GM12865 (cell line): ENCODE measurements around the gene RPL36.
"Not testable (repeated sequence)": the region's sequence is repeated elsewhere in the genome, so short reads cannot be mapped to it uniquely, and the experiment has no call there.

Experiments used
- DNase-seq: peaks from one replicate; pipeline ENCODE4 v3.0.0; 2010; ENCODE audit warnings: low read depth
- H3K4me3 ChIP-seq: 2 replicates; pipeline ENCODE4 v1.5.1; 2011; ENCODE audit warnings: mild to moderate bottlenecking, low read depth, low read length, control low read depth
- TF ChIP-seq, protein P1 (sequence below): IDR thresholded peaks from 2 replicates; pipeline ENCODE4 v1.5.1; 2011; ENCODE audit warnings: low read length, control low read depth, low read depth, inconsistent platforms; ENCODE audit not compliant: insufficient read depth; ENCODE audit errors: missing control alignments

Gene RPL36

DNA sequence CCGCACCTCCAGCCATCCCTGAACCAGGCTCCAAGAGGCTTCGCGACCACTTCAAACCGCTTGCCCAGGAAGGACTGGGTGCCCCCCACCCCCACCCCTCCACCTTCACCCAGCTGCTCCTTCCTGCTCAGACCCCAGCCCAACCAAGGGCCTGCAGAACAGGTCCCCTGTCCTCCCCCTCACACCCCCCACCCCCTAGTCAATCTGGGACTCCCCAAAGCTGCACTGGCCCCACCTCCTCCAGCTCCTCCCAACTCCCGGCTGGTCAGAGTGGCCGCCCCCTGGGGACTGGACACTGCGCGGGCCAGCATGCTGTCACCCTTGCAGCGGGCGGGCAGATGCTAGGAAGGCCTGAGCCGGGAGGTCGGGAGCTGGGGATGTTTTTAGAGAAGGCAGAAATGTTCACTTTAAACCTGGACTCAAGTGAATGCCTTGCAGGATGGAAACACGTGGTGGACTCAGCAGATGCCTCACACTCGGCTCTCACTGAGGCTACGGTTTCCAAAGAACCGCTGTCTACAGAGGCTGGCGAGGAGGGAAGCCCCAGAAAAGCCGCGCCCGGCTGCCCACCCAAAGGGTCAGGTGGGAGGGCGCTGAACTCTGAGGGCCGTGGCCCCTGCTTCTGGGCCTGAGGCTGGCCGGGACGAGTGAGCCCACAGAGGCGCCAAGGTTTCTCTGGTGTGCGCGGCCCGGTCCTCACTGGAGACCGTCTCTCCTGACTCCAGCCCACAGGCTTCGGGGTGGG, 8.0 kb downstream of the RPL36 start:
- H3K4me3 ChIP-seq, result no peak overlapping the region
- TF ChIP-seq, protein P1, sequence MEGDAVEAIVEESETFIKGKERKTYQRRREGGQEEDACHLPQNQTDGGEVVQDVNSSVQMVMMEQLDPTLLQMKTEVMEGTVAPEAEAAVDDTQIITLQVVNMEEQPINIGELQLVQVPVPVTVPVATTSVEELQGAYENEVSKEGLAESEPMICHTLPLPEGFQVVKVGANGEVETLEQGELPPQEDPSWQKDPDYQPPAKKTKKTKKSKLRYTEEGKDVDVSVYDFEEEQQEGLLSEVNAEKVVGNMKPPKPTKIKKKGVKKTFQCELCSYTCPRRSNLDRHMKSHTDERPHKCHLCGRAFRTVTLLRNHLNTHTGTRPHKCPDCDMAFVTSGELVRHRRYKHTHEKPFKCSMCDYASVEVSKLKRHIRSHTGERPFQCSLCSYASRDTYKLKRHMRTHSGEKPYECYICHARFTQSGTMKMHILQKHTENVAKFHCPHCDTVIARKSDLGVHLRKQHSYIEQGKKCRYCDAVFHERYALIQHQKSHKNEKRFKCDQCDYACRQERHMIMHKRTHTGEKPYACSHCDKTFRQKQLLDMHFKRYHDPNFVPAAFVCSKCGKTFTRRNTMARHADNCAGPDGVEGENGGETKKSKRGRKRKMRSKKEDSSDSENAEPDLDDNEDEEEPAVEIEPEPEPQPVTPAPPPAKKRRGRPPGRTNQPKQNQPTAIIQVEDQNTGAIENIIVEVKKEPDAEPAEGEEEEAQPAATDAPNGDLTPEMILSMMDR, result no peak
- peak; percentile 10 for DNase-seq

DNA sequence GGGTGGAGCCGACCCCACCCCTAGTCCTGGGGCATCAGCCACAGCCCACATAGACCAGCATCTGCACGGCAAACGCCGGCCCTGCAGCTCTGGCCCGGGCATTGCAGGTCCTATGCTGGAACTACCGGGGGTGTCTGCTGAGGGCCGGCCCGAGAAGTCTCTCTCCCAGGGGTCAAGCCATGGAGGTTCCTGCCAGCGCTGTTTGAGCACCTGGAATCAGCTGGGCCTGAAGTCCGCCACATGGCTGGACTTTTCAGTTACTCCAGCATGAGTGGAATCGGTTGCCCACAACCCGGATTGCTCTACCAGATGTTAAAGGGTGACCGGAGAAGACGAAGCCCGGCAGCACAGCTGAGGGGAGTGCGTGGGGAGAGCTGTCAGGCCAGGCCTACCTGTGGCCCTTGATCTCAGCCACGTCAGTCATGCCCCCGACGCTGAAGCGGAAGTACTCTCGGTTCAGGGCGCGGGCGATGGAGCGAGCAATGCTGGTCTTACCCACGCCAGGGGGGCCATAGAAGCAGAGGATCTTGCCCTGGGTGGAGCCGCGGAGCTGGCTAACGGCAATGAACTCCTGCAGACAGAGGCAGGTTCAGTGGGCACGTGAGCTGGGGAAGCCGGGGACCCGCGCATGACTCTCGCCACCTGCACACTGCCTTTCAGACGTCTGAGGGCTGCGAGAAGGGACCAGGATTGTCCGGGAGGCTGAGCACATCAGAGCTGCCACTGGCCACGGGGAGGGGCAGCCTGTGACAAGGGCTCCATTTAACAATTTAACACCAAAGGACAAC, 8.7 kb downstream of the RPL36 start:
- H3K4me3 ChIP-seq, result no peak overlapping the region
- TF ChIP-seq, protein P1, result no peak
- DNase-seq, result peak; percentile 12

DNA sequence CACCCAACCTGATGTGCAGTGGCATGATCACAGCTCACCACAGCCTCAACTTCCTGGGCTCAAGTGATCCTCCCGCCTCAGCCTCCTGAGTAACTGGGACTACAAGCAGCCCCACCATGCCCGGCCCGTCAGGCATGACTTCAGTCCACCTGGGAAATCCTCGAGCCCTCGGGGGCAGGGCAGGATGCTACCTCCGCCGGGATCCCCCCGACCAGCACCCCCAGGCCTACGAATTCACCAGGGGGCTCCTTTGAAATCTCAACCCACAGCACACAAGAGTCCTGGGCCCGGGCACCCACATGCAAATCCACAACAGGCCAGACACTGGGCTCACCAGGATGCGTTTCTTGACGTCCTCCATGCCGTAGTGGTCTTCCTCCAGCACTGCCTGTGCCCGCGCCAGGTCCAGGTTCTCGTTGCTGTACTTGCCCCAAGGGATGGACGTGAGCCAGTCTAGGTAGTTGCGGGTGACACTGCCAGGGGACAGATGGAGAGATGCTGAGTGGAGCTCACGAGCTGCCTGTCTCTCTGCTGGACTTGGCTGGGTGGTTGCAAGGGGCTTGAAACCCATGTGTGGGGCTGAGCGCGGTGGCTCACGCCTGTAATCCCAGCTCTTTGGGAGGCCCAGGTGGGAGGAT, 10.5 kb downstream of the RPL36 start:
- DNase-seq, result peak; percentile 6
- TF ChIP-seq, protein P1, result no peak
- H3K4me3 ChIP-seq, result no peak overlapping the region

DNA sequence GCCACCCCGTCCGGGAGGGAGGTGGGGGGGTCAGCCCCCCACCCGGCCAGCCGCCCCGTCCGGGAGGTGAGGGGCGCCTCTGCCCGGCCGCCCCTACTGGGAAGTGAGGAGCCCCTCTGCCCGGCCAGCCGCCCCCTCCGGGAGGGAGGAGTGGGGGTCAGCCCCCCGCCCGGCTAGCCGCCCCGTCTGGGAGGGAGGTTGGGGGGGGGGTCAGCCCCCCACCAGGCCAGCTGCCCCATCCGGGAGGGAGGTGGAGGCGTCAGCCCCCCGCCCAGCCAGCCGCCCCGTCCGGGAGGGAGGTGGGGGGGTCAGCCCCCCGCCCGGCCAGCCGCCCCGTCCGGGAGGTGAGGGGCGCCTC, 11.9 kb downstream of the RPL36 start:
- not testable (repeated sequence) for DNase-seq, H3K4me3 ChIP-seq

DNA sequence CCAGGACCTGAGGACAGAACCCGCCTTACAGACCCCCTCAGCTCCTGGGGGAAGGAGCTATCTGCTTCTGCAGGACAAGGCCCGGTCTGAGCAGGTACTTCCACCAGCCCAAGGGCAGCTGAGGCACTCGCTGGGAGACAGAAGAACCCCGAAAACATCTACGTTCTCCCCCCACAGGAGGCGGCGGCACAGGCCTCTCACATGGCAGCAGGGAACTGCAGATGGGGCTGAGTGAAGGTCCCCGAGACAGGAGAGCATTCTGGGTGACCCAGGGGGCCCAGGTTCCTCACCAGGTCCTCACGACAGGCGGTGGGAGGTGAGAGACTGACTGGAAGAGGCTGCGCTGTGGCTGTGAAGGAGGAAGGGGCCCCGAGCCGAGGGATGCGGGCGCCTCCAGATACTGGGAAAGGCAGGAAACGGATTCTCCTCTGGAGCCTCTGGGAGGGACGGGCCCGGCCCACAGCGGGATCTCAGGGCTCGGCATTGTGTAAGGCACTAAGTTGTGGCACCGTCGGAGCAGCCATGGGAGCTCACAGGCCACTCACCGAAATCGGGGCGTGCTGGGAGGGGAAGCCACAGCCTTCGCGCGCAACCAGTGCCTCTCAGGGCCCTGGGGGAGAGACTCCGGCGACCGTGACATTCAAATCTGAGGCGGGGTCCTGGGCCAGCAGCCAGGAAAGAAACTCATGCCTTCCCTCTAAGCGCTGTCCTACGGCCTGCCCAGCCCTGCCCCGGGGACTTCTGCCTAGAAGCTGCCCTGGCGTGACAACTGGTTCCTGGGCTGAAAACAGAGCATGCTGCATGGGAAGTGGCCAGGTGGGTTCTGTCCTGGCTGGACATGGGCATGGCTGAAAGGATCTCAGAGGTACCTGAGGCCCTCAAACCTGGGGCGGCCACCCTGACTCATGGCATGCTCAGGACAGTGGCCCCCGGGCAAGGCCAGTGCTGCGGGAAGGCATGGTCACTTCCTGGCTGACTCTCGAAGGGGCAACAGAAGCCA, 14.0 kb downstream of the RPL36 start:
- no peak for DNase-seq
- TF ChIP-seq, protein P1, result no peak
- H3K4me3 ChIP-seq, result no peak overlapping the region

DNA sequence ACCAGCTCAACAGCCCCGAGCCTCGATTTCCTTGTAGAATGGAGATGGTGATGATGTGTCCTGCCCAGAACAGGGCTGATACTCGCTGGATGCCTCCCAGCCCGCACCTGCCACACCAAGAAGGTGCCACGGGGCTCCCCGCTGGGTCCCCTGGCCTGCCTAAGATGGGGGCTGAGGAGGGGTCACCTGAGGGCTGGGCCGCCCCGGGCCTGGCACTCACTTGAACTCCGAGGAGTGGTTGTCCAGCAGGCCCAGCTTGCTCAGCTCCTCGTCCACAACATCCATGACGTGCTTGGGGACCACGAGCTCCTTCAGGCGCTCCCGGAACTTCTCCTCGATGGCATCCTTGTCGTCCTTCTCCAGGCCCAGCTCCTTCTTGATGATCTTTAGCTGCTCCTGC, 15.5 kb downstream of the RPL36 start:
- H3K4me3 ChIP-seq, result no peak overlapping the region
- TF ChIP-seq, protein P1, result no peak
- DNase-seq, result no peak
